HEK293 (cell line): Measurements from ENCODE around the gene VEPH1.

Experiments used
- CTCF ChIA-PET: fragments of 350-600 bp; formaldehyde crosslinking; extraction: SDS; loops from one replicate; lab custom pipeline; 2021; ENCODE audit warnings: antibody characterized with exemption; lab: Yijun Ruan, JAX
- POLR2A ChIA-PET: fragments of 300-600 bp; formaldehyde crosslinking; extraction: SDS; loops from one replicate; lab custom pipeline; 2020; ENCODE audit warnings: antibody characterized with exemption, inconsistent platforms; lab: Yijun Ruan, JAX
- H3K27ac ChIP-seq: fragments of 200-500 bp; sonication (Bioruptor generic); 2 replicates; pipeline ENCODE4 v1.5.1; 2014; ENCODE audit warnings: low read depth, low read length, control low read depth, inconsistent platforms; ENCODE audit errors: extremely low read depth
- H3K36me3 ChIP-seq, 2 experiments: fragments of 200-500 bp in 1 of 2; sonication (Bioruptor generic) in 1 of 2; 1 replicate in 1 of 2; 2 replicates in 1 of 2; pipeline ENCODE4 v1.5.1; 2014 to 2017; ENCODE audit warnings: inconsistent platforms in 2 of 2, low read length in 2 of 2; ENCODE audit not compliant: control insufficient read depth in 2 of 2, insufficient read depth in 1 of 2
- H3K4me1 ChIP-seq: fragments of 200-500 bp; sonication (Bioruptor generic); 2 replicates; pipeline ENCODE4 v1.5.1; 2014; ENCODE audit warnings: mild to moderate bottlenecking, low read length, inconsistent platforms; ENCODE audit not compliant: control insufficient read depth, insufficient read depth
- H3K4me3 ChIP-seq: 2 replicates; pipeline ENCODE4 v1.5.1; 2011; ENCODE audit warnings: low read depth, mild to moderate bottlenecking, control low read depth, low read length, moderate library complexity
- H3K9me3 ChIP-seq: fragments of 200-500 bp; sonication (Bioruptor generic); 2 replicates; pipeline ENCODE4 v1.5.1; 2014; ENCODE audit warnings: low read depth, low read length, inconsistent platforms; ENCODE audit not compliant: control insufficient read depth, insufficient read depth
- BCL6B ChIP-seq: fragments of 450-650 bp; formaldehyde crosslinking; IDR thresholded peaks from 2 replicates; pipeline ENCODE4 v1.5.1; 2017; ENCODE audit warnings: missing biosample characterization, missing genetic modification characterization
- PBX3 ChIP-seq: sonication (generic); formaldehyde crosslinking; IDR thresholded peaks from 2 replicates; pipeline ENCODE4 v1.8.1; 2022; ENCODE audit warnings: mild to moderate bottlenecking, moderate library complexity, missing genetic modification reagents
- SALL2 ChIP-seq: fragments of 450-650 bp; formaldehyde crosslinking; IDR thresholded peaks from 2 replicates; pipeline ENCODE4 v1.5.0; 2017; ENCODE audit warnings: missing biosample characterization, mild to moderate bottlenecking, missing genetic modification characterization, borderline replicate concordance
- TSHZ1 ChIP-seq: fragments of 450-650 bp; formaldehyde crosslinking; IDR thresholded peaks from 2 replicates; pipeline ENCODE4 v1.5.1; 2016; ENCODE audit warnings: missing biosample characterization, missing genetic modification characterization, borderline replicate concordance
- ZBTB44 ChIP-seq: fragments of 450-650 bp; IDR thresholded peaks from 2 replicates; pipeline ENCODE4 v1.5.1; 2018; ENCODE audit warnings: missing biosample characterization, mild to moderate bottlenecking, missing genetic modification characterization
- ZBTB49 ChIP-seq: fragments of 450-650 bp; formaldehyde crosslinking; IDR thresholded peaks from 2 replicates; pipeline ENCODE4 v1.5.1; 2016; ENCODE audit warnings: missing biosample characterization, missing genetic modification characterization, low read depth
- ZFP37 ChIP-seq: fragments of 450-650 bp; formaldehyde crosslinking; IDR thresholded peaks from 2 replicates; pipeline ENCODE4 v1.5.1; 2016; ENCODE audit warnings: missing biosample characterization, missing genetic modification characterization
- ZNF133 ChIP-seq: fragments of 450-650 bp; formaldehyde crosslinking; IDR thresholded peaks from 2 replicates; pipeline ENCODE4 v1.5.1; 2016; ENCODE audit warnings: missing biosample characterization, missing genetic modification characterization
- ZNF157 ChIP-seq: fragments of 450-650 bp; formaldehyde crosslinking; IDR thresholded peaks from 2 replicates; pipeline ENCODE4 v1.5.1; 2016; ENCODE audit warnings: missing biosample characterization, missing genetic modification characterization
- ZNF223 ChIP-seq: fragments of 450-650 bp; formaldehyde crosslinking; IDR thresholded peaks from 2 replicates; pipeline ENCODE4 v1.5.1; 2016; ENCODE audit warnings: missing biosample characterization, missing genetic modification characterization
- ZNF23 ChIP-seq: fragments of 450-650 bp; formaldehyde crosslinking; IDR thresholded peaks from 2 replicates; pipeline ENCODE4 v1.5.1; 2016; ENCODE audit warnings: missing biosample characterization, missing genetic modification characterization, borderline replicate concordance
- ZNF302 ChIP-seq: fragments of 450-650 bp; formaldehyde crosslinking; IDR thresholded peaks from 2 replicates; pipeline ENCODE4 v1.5.1; 2016; ENCODE audit warnings: missing biosample characterization, missing genetic modification characterization, low read depth
- ZNF350 ChIP-seq: fragments of 450-650 bp; formaldehyde crosslinking; IDR thresholded peaks from 2 replicates; pipeline ENCODE4 v1.5.0; 2017; ENCODE audit warnings: missing biosample characterization, mild to moderate bottlenecking, missing genetic modification characterization
- ZNF362 ChIP-seq: fragments of 450-650 bp; formaldehyde crosslinking; IDR thresholded peaks from 2 replicates; pipeline ENCODE4 v1.5.1; 2016; ENCODE audit warnings: missing biosample characterization, missing genetic modification characterization
- ZNF426 ChIP-seq: fragments of 450-650 bp; formaldehyde crosslinking; IDR thresholded peaks from 2 replicates; pipeline ENCODE4 v1.5.1; 2017; ENCODE audit warnings: missing biosample characterization, missing genetic modification characterization, mild to moderate bottlenecking, inconsistent platforms, moderate library complexity
- ZNF596 ChIP-seq: fragments of 450-650 bp; IDR thresholded peaks from 2 replicates; pipeline ENCODE4 v1.5.0; 2018; ENCODE audit warnings: missing biosample characterization, mild to moderate bottlenecking, missing genetic modification characterization, moderate library complexity
- ZNF768 ChIP-seq: fragments of 450-650 bp; formaldehyde crosslinking; IDR thresholded peaks from 2 replicates; pipeline ENCODE4 v1.5.1; 2018; ENCODE audit warnings: missing biosample characterization, mild to moderate bottlenecking, missing genetic modification characterization
- ZNF777 ChIP-seq: fragments of 450-650 bp; formaldehyde crosslinking; IDR thresholded peaks from 2 replicates; pipeline ENCODE4 v1.5.1; 2017; ENCODE audit warnings: missing biosample characterization, missing genetic modification characterization, borderline replicate concordance
- ZNF837 ChIP-seq: fragments of 450-650 bp; formaldehyde crosslinking; IDR thresholded peaks from 2 replicates; pipeline ENCODE4 v1.5.1; 2016; ENCODE audit warnings: missing biosample characterization, missing genetic modification characterization
- ZSCAN4 ChIP-seq: fragments of 450-650 bp; formaldehyde crosslinking; IDR thresholded peaks from 2 replicates; pipeline ENCODE4 v1.5.1; 2017; ENCODE audit warnings: missing biosample characterization, missing genetic modification characterization

Gene VEPH1

GRCh38 chr3:157255797-157256196 is 247.4 kb downstream of the VEPH1 start:
- no peaks in the 10 kb centered on the region for H3K4me1 ChIP-seq
- H3K27ac ChIP-seq: no peak overlapping the region
- POLR2A ChIA-PET: no interaction called here
- H3K4me3 ChIP-seq: no peak overlapping the region
- H3K9me3 ChIP-seq: no peaks in the 10 kb centered on the region
- CTCF ChIA-PET: no interaction called here
- H3K36me3 ChIP-seq: no peaks in the 10 kb centered on the region
- TF ChIP-seq ZNF837 (tag by site-specific recombination): no peak
- TF ChIP-seq TSHZ1: no peak
- TF ChIP-seq ZNF350 (tag by site-specific recombination): no peak
- no peak for TF ChIP-seq ZNF777 (tag by site-specific recombination)
- TF ChIP-seq ZNF426 (tag by site-specific recombination): no peak
- no peak for TF ChIP-seq ZNF768
- no peak for TF ChIP-seq ZBTB49 (tag by site-specific recombination)
- no peak for TF ChIP-seq ZNF362
- TF ChIP-seq, all 188 proteins: peak for 0

- POLR2A ChIA-PET: no interaction called here
These were observed 251.5 kb downstream of the VEPH1 start for GRCh38 chr3:157251685-157252084.

GRCh38 chr3:157249606-157250005 is 253.6 kb downstream of the VEPH1 start:
- no peak overlapping the region for H3K27ac ChIP-seq
- H3K4me3 ChIP-seq: no peak overlapping the region
- ChIA-PET POLR2A (no interaction called here), CTCF (no interaction called here)
- no peaks in the 10 kb centered on the region for H3K36me3 ChIP-seq
- peaks cover 3% of the 10 kb centered on the region; the same call in 1 of the 2 replicates for H3K4me1 ChIP-seq
- H3K9me3 ChIP-seq: no peaks in the 10 kb centered on the region
- no peak for TF ChIP-seq ZNF223 (tag by site-specific recombination)
- no peak for TF ChIP-seq ZBTB44 (tag by site-specific recombination)
- no peak for TF ChIP-seq ZFP37 (tag by site-specific recombination)
- no peak for TF ChIP-seq ZNF596
- no peak for TF ChIP-seq PBX3 (CRISPR knock-in tag)
- TF ChIP-seq SALL2 (tag by site-specific recombination): no peak
- no peak for TF ChIP-seq ZNF23 (tag by site-specific recombination)
- TF ChIP-seq BCL6B (tag by site-specific recombination): no peak
- TF ChIP-seq ZNF157: no peak
- TF ChIP-seq ZSCAN4 (tag by site-specific recombination): no peak

More at GRCh38 chr3:157251685-157252084, 251.5 kb downstream of the VEPH1 start:
- CTCF ChIA-PET: interaction anchor here (0.7 kb wide), 1 partner anchor 17 kb away, joined by 4 read pairs; no protein-coding TSS in a partner anchor
- no peaks in the 10 kb centered on the region for H3K36me3 ChIP-seq
- TF ChIP-seq ZNF302 (tag by site-specific recombination) (no peak), ZNF133 (tag by site-specific recombination) (no peak)
- no peak overlapping the region for H3K27ac ChIP-seq
- peaks cover 3% of the 10 kb centered on the region; the same call in 1 of the 2 replicates for H3K4me1 ChIP-seq
- no peaks in the 10 kb centered on the region for H3K9me3 ChIP-seq
- H3K4me3 ChIP-seq: no peak overlapping the region
